ENCODE data around the gene KLHL26.
"Not testable (repeated sequence)": the region's sequence is repeated elsewhere in the genome, so short reads cannot be mapped to it uniquely, and the experiment has no call there.

KLHL26 gene

DNA sequence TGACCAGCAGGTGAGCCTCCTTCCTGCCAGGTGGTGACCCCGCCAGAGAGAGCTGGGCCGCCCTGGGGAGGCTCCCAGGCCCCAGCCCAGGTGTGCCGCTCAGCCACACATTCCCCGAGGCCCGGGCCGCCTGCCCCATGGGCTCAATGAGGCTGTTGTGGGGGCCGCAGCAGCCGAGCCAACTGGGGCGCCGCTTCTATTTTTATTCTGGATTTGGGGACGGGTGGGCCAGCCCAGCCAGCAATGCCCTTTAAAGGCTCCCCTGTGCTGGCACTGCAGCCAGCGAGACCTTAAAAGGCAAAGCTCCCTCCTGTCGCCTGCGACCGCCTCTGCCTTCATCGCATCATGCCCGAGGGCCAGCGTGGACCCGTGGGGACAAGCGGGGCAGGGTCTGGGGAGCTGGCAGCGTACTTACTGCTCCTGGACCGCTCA is 29.0 kb downstream of the KLHL26 start:
- no peak for DNase-seq (ENCODE audit: low spot score)

DNA sequence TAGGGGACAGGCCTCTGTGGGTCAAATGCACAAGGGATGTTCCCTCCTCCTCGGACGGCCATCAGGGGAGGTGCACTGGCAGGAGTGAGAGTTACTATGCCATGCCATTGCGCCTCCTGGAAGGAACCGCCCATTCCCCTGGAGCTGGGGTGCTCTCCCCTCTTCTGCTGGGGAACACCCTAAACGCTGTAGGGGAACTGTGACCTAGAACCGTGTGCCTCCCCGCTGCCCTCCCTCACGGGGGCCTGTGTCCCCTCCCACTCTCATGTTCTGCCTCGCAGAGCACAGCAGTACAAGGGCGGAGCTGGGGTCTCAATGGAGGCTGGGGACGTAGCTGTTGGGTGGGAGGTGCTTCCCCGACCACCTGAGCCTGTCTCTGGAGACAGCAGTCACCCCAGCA is 29.5 kb downstream of the KLHL26 start:
- no peak for DNase-seq (ENCODE audit: low spot score)

GRCh38 chr19:18666784-18667183 is 30.0 kb downstream of the KLHL26 start:
- DNase-seq (ENCODE audit: low spot score) = no peak

DNA sequence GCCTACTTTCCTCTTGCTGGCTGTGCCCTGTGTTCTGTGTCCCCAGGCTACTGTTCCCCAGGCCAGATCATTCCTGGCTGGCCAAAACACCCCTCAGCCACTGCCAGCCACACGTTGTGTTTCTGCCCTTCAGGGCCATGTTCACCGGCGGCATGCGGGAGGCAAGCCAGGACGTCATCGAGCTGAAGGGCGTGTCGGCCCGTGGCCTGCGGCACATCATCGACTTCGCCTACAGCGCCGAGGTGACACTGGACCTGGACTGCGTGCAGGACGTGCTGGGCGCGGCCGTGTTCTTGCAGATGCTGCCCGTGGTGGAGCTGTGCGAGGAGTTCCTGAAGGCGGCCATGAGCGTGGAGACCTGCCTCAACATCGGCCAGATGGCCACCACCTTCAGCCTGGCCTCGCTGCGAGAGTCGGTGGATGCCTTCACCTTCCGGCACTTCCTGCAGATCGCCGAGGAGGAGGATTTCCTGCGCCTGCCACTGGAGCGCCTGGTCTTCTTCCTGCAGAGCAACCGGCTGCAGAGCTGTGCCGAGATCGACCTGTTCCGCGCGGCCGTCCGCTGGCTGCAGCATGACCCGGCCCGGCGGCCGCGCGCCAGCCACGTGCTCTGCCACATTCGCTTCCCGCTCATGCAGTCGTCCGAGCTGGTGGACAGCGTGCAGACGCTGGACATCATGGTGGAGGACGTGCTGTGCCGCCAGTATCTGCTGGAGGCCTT is 30.9 kb downstream of the KLHL26 start:
- no peak for DNase-seq (ENCODE audit: low spot score)

DNA sequence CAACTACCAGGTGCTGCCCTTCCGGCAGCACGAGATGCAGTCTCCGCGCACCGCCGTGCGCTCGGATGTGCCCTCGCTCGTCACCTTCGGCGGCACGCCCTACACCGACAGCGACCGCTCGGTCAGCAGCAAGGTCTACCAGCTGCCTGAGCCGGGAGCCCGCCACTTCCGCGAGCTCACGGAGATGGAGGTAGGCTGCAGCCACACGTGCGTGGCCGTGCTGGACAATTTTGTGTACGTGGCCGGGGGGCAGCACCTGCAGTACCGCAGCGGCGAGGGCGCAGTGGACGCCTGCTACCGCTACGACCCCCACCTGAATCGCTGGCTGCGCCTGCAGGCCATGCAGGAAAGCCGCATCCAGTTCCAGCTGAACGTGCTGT is 31.4 kb downstream of the KLHL26 start:
- DNase-seq (ENCODE audit: low spot score) = no peak

- no peak for DNase-seq (ENCODE audit: low spot score)
Observed at GRCh38 chr19:18668744-18669523, 32.1 kb downstream of the KLHL26 start.

- no peak for DNase-seq (ENCODE audit: low spot score)
Observed at GRCh38 chr19:18669524-18669817, 32.6 kb downstream of the KLHL26 start.

DNA sequence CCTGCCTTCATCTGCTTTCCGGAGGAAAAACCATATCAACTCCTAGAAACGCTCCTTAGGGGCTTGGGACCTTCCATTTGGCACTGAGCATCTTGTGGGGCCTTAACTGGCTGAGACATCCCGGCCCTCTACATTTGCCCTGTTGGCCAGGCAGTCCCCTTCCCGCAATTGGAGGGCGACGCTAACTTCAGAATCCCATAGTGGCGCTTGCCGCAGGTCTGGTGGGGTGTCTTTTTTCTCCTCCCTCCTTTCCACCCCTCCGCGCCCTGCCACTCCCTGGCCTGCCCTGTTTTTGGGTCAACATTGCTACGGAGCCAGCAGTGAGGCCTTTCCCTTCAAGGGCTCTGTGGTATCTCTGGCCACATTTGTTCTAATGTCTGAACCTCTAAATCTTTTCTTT is 33.1 kb downstream of the KLHL26 start:
- DNase-seq (ENCODE audit: low spot score) = no peak

GRCh38 chr19:18670312-18670711 is 33.5 kb downstream of the KLHL26 start:
- no peak for DNase-seq (ENCODE audit: low spot score)

- DNase-seq (ENCODE audit: low spot score) = no peak
Observed at GRCh38 chr19:18671303-18672043, 34.6 kb downstream of the KLHL26 start.

- no peak for DNase-seq (ENCODE audit: low spot score)
Observed at GRCh38 chr19:18672044-18672451, 35.2 kb downstream of the KLHL26 start.

DNA sequence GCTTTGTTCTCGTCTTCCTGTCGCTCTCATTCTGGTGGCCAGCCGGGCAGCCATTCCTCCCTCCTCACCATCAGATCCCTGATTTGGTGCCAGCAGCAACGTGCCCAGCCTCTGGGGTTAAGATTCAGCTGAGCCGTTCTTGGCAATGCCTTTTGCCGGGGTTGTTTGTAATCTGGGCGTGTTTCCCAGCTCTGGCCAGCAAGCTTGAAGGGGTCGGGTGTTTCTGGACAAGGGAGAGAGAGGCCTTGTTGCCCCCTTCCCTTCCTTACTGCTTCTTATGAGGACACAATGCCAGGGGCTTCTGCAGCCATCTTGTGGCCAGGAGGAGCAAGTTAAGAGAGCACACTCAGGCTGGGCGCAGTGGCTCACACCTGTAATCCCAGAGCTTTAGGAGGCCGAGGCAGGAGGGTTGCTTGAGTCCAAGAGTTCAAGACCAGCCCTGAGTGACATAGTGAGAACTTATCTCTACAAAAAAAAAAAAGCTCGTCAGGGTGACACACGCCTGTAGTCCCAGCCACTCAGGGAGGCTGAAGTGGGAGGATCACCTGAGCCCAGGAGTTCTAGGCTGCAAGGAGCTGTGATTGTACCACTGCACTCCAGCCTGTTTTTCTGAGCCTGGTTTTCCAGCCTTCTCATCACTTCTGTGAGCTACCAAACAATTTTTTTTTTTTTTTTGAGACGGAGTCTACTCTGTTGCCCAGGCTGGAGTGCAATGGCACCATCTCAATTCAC is 35.9 kb downstream of the KLHL26 start:
- DNase-seq (ENCODE audit: low spot score) = peak; percentile 9

DNA sequence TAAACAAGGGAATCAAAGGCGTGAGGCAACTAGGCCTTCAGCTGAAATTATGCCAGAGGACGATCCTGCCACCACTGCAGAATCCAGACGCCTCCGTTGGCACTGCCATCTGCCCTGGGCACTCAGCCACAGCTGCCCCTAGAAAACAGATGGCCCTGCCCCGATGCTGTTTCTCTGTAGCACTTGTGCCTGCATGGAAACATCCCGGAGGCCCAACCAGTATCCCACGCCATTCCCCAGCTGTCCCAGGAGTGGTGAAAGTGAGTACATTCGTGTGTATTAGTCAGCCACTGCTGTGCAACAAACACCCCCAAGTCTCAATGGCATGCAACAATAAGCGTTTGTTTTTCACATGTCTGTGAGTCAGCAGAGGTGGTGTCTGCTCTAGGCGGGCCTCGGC is 37.8 kb downstream of the KLHL26 start:
- no peak for DNase-seq (ENCODE audit: low spot score)

DNA sequence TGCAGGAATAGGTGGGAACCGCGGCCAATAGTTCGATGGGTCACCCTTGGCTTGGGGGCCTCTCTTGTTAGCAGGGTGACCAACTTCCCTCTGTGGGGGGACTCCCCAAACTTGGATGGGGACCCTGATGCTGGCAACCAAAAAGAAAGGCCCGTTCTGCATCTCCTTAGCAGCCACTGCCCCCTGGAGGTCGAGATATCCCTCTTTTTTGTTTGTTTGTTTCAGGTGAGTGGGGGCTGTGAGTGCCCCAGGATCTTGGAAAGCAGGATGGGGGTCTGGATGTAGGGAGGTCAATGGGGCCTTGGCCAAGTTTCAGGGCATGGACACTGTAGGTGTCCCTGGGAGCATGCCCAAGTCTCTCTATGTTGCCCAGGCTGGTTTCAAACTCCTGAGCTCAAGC is 39.0 kb downstream of the KLHL26 start:
- DNase-seq (ENCODE audit: low spot score) = peak; percentile 40

GRCh38 chr19:18676692-18677091 is 39.9 kb downstream of the KLHL26 start:
- no peak for DNase-seq (ENCODE audit: low spot score)

- DNase-seq (ENCODE audit: low spot score) = no peak
Observed at GRCh38 chr19:18677156-18677555, 40.3 kb downstream of the KLHL26 start.

DNA sequence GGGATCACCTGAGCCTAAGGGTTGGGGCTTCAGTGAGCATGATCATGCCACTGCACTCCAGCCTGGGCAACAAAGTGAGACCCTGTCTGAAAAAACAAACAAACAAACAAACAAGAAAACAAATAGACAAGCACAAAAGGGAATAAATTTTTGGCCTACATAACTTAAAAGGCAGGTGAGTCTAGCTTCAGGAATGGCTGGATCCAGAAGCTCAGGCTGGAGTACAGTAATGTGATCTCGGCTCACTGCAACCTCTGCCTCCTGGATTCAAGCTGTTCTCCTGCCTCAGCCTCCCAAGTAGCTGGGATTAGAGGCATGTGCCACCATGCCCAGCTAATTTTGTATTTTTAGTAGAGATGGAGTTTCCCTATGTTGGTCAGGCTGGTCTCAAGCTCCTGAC is 43.3 kb downstream of the KLHL26 start:
- DNase-seq (ENCODE audit: low spot score) = not testable (repeated sequence)

DNA sequence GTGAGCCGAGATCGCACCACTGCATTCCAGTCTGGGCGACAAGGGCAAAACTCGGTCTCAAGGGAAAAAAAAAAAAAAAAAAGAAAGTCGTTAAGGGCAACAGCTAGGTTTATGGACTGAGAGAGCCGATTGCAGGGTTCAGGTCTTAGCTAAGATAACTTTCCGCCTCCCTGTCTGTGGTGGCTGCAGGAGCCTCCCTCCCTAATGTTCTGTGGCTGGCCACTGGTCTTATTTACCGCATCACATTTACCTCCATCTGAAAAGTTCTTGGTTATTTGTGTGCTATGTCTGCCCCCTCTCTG is 45.9 kb downstream of the KLHL26 start:
- no peak for DNase-seq (ENCODE audit: low spot score)

GRCh38 chr19:18683109-18683957 is 46.5 kb downstream of the KLHL26 start, which contains the start of gene CRTC1:
TSS of gene CRTC1 (plus strand) at chr19:18683680. CDS start at chr19:18683703, 23 bp downstream.
- DNase-seq (ENCODE audit: low spot score) = peak; percentile 86

- no peak for DNase-seq (ENCODE audit: low spot score)
Observed at GRCh38 chr19:18683958-18684641, 47.3 kb downstream of the KLHL26 start.

GRCh38 chr19:18684642-18684993 is 47.8 kb downstream of the KLHL26 start:
- DNase-seq (ENCODE audit: low spot score) = no peak
